Activated CD4-positive, alpha-beta memory T cell treated with anti-CD3 and anti-CD28 coated beads for 36 hours (primary cell): Measurements from ENCODE around the gene BAG2. TPM values are rescaled to one million over a fixed set of nuclear protein-coding genes. Genes with fewer than 3 reads are reported as not detected.

Experiments used
- CTCF ChIA-PET: fragments of 350-600 bp; sonication (Branson Sonifier 250); formaldehyde crosslinking; loops from one replicate; lab custom pipeline; 2021; ENCODE audit warnings: antibody characterized with exemption, inconsistent platforms; lab: Charles Lee
- POLR2A ChIA-PET: fragments of 350-600 bp; sonication (Branson Sonifier 250); formaldehyde crosslinking; loops from one replicate; lab custom pipeline; 2021; ENCODE audit warnings: antibody characterized with exemption; lab: Charles Lee
- DNase-seq: peaks from one replicate; pipeline ENCODE4 v3.0.0-alpha.2; 2020
- H3K27ac Mint-ChIP-seq: one replicate; pipeline ENCODE4 v1.8.0; 2021; ENCODE audit warnings: mixed read lengths
- H3K27me3 Mint-ChIP-seq: one replicate; pipeline ENCODE4 v1.8.0; 2021; ENCODE audit warnings: mixed read lengths
- H3K36me3 Mint-ChIP-seq: one replicate; pipeline ENCODE4 v1.8.0; 2021; ENCODE audit warnings: mixed read lengths
- H3K4me1 Mint-ChIP-seq: one replicate; pipeline ENCODE4 v1.8.0; 2021; ENCODE audit warnings: low read depth, mixed read lengths
- H3K4me3 Mint-ChIP-seq: one replicate; pipeline ENCODE4 v1.8.0; 2021; ENCODE audit warnings: mild to moderate bottlenecking, mixed read lengths
- H3K9me3 Mint-ChIP-seq: one replicate; pipeline ENCODE4 v1.8.0; 2021; ENCODE audit warnings: mixed read lengths
- intact Hi-C: fragments of 100-400 bp; cut with micrococcal nuclease; formaldehyde crosslinking; loops from one replicate; pipeline ENCODE4 v1.15.1; 2023
- total RNA-seq, 2 experiments: library from RNA; stranded (reverse); gene quantifications; one replicate each; pipeline ENCODE4 v1.2.3, GENCODE V29; 2021

Gene BAG2
- total RNA-seq, 2 experiments from 2014 or later = 6.8 to 7.2 TPM

DNA sequence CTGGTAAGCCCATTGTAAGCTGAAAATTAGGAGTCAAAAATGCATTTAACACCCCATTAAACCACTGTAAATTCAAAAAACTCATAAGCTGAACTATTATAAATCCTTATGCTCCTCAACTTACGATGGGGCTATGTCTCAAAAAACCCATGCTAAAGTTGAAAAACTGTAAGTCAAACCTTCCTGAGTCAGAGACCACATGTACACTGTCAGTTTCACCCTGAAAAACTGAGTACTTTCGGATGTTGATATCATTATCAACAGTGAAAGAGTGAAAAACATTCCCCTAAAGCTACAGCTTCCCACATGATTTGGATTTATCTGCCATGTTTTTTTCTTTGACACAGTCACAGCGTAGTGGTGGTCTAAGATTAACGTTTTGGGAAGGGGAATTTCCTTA, 35.7 kb downstream of the BAG2 start:
- Mint-ChIP-seq H3K36me3 (no peaks in the 10 kb centered on the region), H3K4me1 (peaks cover 16% of the 10 kb centered on the region), H3K27ac (no peak overlapping the region), H3K4me3 (no peak overlapping the region), H3K9me3 (no peaks in the 10 kb centered on the region), H3K27me3 (no peaks in the 10 kb centered on the region)
- intact Hi-C loops = loop anchor here (2.0 kb wide), 1 partner anchor 13 kb away; no protein-coding TSS in a partner anchor
- ChIA-PET CTCF (interaction anchor here (1.4 to 1.6 kb wide), 2 partner anchors 14 to 109 kb away, joined by 5 to 10 read pairs; partner anchors contain the start of gene RAB23), POLR2A (interaction anchor here (1.0 to 1.4 kb wide), 3 partner anchors 14 to 255 kb away, joined by 3 to 4 read pairs (median 3); partner anchors contain the start of genes BAG2 and RAB23)
- DNase-seq = no peak

DNA sequence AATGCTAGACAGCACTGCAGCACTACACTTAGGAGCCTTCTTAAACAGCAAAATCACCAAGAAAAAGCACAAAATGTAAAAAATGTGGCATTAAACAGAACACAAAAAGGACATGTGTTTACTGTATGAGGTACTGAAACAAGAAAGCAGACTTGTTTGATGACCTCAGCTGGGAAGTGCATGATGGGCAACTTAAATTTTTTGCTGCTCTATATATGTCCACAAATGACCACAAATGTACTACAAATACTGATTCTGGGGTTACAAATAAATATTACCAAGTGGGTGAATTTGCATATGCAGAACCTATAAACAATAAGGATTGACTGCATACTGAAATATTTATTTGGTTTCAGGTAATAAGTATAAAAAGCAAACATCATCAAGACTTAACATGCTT, 36.9 kb downstream of the BAG2 start:
- Mint-ChIP-seq H3K4me3 (no peak overlapping the region), H3K9me3 (no peaks in the 10 kb centered on the region), H3K27ac (no peak overlapping the region), H3K4me1 (peaks cover 21% of the 10 kb centered on the region), H3K36me3 (no peaks in the 10 kb centered on the region), H3K27me3 (no peaks in the 10 kb centered on the region)
- no peak for DNase-seq
- ChIA-PET CTCF (interaction anchor here (1.6 kb wide), 1 partner anchor 13 kb away, joined by 10 read pairs; the partner anchor contains the start of gene RAB23), POLR2A (no interaction called here)
- intact Hi-C loops = no loop called here

DNA sequence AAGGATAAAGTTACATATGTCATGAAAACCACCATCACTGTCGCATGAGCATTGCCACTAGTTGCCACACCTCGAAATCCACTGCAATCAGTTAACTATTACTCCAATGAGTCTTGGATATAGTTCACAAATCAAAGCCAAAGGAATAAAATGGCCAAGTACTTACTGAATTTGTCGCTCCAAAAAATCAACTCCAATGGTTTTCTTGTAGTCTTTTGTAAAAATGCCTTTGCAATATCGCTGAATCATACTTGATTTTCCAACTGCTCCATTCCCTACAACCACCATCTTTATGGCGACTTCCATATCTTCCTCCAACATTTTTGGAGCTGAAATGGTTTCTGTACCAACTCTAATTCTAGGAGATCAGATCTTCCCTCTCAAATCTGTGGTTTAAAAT, 37.9 kb downstream of the BAG2 start:
- no peak for DNase-seq
- Mint-ChIP-seq H3K4me1 (peaks cover 32% of the 10 kb centered on the region), H3K36me3 (no peaks in the 10 kb centered on the region), H3K27ac (no peak overlapping the region), H3K4me3 (no peak overlapping the region), H3K9me3 (peaks cover 2% of the 10 kb centered on the region), H3K27me3 (no peaks in the 10 kb centered on the region)
- ChIA-PET POLR2A (no interaction called here), CTCF (no interaction called here)
- intact Hi-C loops = no loop called here

DNA sequence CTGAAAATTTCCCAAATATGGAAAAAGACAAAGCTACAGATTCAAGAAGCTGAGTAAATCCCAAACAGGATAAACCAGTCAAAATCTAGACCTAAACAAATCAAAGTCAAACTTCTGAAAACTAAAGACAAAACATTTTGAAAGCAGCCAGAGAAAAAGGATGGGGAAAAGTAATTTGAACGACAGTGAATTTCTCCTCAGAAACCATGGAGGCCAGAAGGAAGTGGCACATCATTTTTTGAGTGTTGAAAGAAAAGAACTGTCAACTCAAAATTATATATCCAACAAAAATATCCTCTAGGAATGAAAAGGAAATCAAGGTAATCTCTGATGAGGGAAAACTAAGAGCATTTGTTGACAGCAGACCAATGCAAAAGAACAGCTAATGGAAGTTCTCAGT, 43.1 kb downstream of the BAG2 start:
- Mint-ChIP-seq H3K4me1 (peaks cover 20% of the 10 kb centered on the region), H3K4me3 (no peak overlapping the region)
- POLR2A ChIA-PET = no interaction called here

DNA sequence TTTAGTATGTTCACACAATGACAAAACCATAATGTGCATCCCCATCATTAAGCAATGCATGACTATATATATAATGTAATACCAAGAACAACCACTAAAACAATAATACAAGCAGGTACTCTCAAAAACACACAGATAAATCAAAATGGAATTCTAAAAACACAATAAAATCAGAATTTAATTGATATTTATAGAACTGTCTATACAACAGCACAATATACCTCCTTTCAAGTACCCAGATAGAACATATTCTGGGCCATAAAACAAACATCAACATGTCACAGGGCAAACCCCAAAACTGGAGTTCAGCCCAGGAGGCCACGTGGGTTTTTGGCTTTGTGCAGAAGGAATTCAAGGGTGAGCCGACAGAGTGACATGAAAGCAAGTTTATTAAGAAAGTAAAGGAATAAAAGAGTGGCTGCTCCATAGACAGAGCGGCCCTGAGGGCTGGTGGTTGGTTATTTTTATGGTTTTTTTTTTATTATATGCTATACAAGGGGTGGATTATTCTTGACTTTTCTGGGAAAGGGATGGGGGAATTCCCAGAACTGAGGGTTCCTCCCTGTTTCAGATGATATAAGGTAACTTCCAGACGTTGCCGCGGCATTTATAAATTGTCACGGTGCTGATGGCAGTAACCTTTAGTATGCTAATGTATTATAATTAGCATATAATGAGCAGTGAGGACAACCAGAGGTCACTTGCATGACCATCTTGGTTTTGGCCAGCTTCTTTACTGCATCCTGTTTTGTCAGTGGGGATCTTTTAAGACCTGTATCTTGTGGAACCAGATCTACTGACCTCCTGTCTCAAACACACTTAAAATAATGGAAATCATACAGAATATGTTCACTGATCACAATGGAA, 44.3 kb downstream of the BAG2 start:
- ChIA-PET CTCF (no interaction called here), POLR2A (no interaction called here)
- no peak for DNase-seq
- no peak overlapping the region for H3K4me3 Mint-ChIP-seq
- H3K36me3 Mint-ChIP-seq = no peaks in the 10 kb centered on the region
- H3K4me1 Mint-ChIP-seq = peaks cover 27% of the 10 kb centered on the region
- H3K9me3 Mint-ChIP-seq = peaks cover 6% of the 10 kb centered on the region
- intact Hi-C loops = no loop called here
- H3K27ac Mint-ChIP-seq = no peak overlapping the region
- peaks cover 5% of the 10 kb centered on the region for H3K27me3 Mint-ChIP-seq

More for the DNA sequence above, 43.1 kb downstream of the BAG2 start:
- peaks cover 6% of the 10 kb centered on the region for H3K9me3 Mint-ChIP-seq
- DNase-seq = no peak
- no peaks in the 10 kb centered on the region for H3K27me3 Mint-ChIP-seq
- H3K36me3 Mint-ChIP-seq = no peaks in the 10 kb centered on the region
- CTCF ChIA-PET = no interaction called here
- H3K27ac Mint-ChIP-seq = no peak overlapping the region
- intact Hi-C loops = no loop called here

DNA sequence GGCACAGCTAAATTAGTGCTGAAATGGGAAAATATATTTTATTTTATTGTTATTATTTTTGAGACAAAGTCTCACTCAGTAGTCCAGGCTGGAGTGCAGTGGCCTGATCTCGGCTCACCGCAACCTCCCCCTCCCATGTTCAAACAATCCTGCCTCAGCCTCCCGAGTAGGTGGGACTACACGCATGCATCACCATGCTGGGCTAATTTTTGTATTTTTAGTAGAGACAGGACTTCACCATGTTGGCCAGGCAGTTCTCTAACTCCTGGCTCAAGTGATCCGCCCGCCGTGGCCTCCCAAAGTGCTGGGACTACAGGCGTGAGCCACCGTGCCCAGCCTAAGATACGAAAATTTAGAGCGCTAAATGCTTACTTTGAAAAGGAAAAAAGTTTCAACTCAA, 45.1 kb downstream of the BAG2 start:
- intact Hi-C loops = no loop called here
- peaks cover 27% of the 10 kb centered on the region for H3K4me1 Mint-ChIP-seq
- no peak for DNase-seq
- peaks cover 5% of the 10 kb centered on the region for H3K27me3 Mint-ChIP-seq
- no peak overlapping the region for H3K27ac Mint-ChIP-seq
- CTCF ChIA-PET = no interaction called here
- H3K9me3 Mint-ChIP-seq = peaks cover 6% of the 10 kb centered on the region
- POLR2A ChIA-PET = no interaction called here
- H3K36me3 Mint-ChIP-seq = peaks cover 1% of the 10 kb centered on the region
- no peak overlapping the region for H3K4me3 Mint-ChIP-seq

DNA sequence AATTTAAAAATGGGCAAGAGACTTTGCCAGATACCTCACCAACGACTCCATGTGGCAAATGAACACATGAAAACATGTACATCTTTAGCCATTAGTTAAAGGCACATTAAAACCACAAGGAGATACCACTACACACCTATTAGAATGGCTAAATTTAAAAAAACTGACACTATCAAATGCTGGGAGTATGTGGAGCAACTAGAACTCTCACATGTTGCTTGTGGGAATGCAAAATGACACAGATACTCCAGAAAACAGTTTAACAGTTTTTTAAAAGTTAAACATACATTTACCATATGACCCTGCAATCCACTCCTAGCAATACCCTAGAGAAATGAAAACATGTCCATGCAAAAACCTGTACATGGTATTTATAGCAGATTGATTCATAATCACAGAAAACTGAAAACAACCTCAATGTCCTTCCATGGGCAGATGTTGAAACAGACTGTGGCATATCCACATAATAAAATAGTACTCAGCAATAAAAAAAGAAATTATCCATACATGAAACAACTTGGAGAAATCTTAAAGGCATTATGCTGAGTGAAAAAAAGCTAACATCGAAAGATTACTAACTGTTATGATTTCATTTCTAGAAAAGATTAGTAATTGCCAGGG, 48.1 kb downstream of the BAG2 start:
- peak overlapping the region; percentile 24 for H3K4me3 Mint-ChIP-seq
- POLR2A ChIA-PET = no interaction called here
- H3K4me1 Mint-ChIP-seq = peaks cover 14% of the 10 kb centered on the region
- H3K9me3 Mint-ChIP-seq = peaks cover 3% of the 10 kb centered on the region
- peaks cover 16% of the 10 kb centered on the region for H3K27me3 Mint-ChIP-seq
- CTCF ChIA-PET = no interaction called here
- intact Hi-C loops = loop anchor here (2.0 to 5.0 kb wide), 4 partner anchors 13 to 318 kb away; partner anchors contain the start of gene KIAA1586
- peaks cover 1% of the 10 kb centered on the region for H3K36me3 Mint-ChIP-seq
- DNase-seq = no peak
- H3K27ac Mint-ChIP-seq = no peak overlapping the region

DNA sequence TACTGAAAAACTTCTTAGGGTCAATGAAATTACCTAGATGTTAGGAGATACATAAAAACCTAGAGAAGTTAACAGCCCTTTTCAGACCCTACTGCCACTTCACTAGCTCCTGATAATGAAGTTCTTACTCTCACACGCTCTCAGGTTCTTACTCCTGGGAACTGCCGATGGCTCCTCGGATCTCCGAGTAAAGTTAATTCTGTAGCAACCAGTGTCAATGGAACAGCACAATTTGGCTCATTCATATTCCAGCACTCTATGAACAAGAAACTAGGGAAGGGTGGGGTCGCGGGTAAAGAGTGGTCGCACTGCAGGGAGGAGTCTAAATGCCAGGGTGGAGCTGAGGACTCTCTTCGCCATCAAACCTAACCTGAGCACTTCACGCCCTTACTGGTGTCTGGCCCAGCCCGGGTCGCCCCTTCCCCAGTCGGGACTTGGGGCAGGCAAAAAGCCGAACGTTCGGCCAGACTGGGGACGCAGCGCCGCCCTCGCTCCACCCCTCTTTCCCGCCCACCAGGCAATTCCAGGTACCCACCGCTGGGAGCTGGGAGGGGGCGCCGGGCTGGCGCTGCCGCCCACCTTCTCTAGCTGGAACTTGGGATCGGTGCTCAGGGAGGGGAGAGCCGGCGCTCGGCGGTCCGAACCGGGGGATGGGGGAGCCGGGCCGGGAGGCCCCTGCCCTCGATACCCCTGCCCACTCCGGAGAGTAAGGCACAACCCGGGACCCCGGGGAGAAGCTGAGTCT, 49.2 kb downstream of the BAG2 start:
- CTCF ChIA-PET = interaction anchor here (0.9 to 1.8 kb wide), 6 partner anchors 13 to 266 kb away, joined by 4 to 10 read pairs (median 4); partner anchors contain the start of genes BAG2 and BEND6
- DNase-seq = peak; percentile 58
- Mint-ChIP-seq H3K27me3 (peaks cover 16% of the 10 kb centered on the region), H3K36me3 (peaks cover 1% of the 10 kb centered on the region), H3K4me1 (peaks cover 14% of the 10 kb centered on the region), H3K4me3 (peak overlapping the region; percentile 82), H3K27ac (no peak overlapping the region), H3K9me3 (no peaks in the 10 kb centered on the region)
- POLR2A ChIA-PET = interaction anchor here (0.9 to 1.5 kb wide), 4 partner anchors 14 to 96 kb away, joined by 3 to 9 read pairs (median 6); partner anchors contain the start of genes BAG2 and PRIM2
- intact Hi-C loops = loop anchor here (2.0 to 5.0 kb wide), 4 partner anchors 15 to 319 kb away; partner anchors contain the start of gene KIAA1586

DNA sequence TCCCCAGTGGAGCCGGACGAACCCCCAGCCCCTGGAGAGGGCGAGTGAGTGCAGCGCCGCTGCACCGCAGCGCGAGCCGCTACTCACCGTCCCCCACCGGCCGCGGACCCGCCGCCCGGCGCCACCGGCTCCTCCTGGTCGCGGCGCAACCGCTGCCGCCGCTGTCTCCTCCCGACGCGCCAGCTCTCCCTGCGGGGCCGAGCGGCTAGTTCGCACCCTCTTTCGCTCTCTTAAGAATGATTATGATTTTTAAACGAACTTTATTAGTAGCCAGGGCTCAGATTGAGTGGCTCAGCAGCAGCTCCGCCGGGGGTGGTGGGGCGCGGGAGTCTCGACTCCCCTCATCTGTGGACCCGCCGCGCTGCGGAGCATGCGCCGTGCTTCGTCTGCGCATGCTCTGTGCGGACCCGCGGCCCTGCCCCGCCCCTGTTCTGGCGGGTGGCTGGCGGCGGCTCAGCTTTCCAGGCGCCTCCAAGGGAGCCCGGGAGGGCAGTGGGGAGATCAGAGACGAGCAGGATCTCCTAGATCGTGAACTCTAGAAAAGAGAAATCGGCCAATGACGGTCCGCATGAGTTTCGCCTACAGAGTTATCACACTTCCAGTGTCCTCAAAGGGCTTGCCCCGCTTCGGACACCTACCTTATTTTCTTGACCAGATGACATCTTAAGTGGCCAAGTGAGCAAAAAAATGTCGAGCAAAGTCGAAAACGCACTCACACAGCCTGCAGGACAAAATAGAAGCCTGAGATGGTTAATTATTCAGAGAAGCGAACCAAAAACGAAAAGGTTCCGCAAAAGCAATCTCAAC, 50.0 kb downstream of the BAG2 start, which contains the start of gene RAB23:
RAB23 (minus strand) TSS at position 372 of the 807 bp plus-strand sequence. CDS start 11,927 bp downstream, outside the sequence.
- Mint-ChIP-seq H3K4me3 (peak within 1 kb of the TSS; percentile 98), H3K9me3 (no peaks in the 10 kb centered on the region), H3K27me3 (peaks cover 16% of the 10 kb centered on the region), H3K27ac (peak within 1 kb of the TSS; percentile 77), H3K4me1 (peaks cover 10% of the 10 kb centered on the region), H3K36me3 (peaks cover 1% of the 10 kb centered on the region)
- POLR2A ChIA-PET = interaction anchor here (0.9 to 1.5 kb wide), 4 partner anchors 14 to 95 kb away, joined by 3 to 9 read pairs (median 6); partner anchors contain the start of genes BAG2 and PRIM2
- CTCF ChIA-PET = interaction anchor here (0.9 to 1.8 kb wide), 6 partner anchors 14 to 267 kb away, joined by 4 to 10 read pairs (median 4); partner anchors contain the start of genes BAG2 and BEND6
- peak; percentile 85 for DNase-seq
- intact Hi-C loops = loop anchor here (1.0 to 5.0 kb wide), 8 partner anchors 15 to 320 kb away; partner anchors contain the start of genes BAG2, BEND6 and KIAA1586

DNA sequence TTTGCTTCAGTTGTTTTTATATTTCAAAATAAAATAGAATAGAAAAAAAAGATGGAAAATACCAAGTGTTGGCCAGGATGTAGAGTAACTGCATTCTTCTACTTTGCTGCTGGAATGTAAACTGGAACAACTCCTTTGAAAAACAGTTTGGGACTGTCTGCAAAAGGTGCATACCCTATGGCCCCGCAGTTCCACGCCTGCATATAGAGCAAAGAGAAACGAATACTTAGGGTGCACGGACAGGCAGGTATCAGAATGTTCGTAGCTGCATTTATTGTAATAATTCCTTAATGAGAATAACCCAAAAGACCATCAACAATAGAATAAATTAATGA, 50.6 kb downstream of the BAG2 start:
- H3K4me3 Mint-ChIP-seq = peak overlapping the region; percentile 98
- peaks cover 10% of the 10 kb centered on the region for H3K4me1 Mint-ChIP-seq
- CTCF ChIA-PET = interaction anchor here (1.3 kb wide), 1 partner anchor 15 kb away, joined by 10 read pairs; no protein-coding TSS in a partner anchor
- H3K36me3 Mint-ChIP-seq = peaks cover 1% of the 10 kb centered on the region
- no peak for DNase-seq
- POLR2A ChIA-PET = interaction anchor here (1.3 to 1.5 kb wide), 2 partner anchors 15 to 94 kb away, joined by 3 to 7 read pairs; partner anchors contain the start of gene PRIM2
- peaks cover 16% of the 10 kb centered on the region for H3K27me3 Mint-ChIP-seq
- H3K9me3 Mint-ChIP-seq = no peaks in the 10 kb centered on the region
- no peak overlapping the region for H3K27ac Mint-ChIP-seq
- intact Hi-C loops = loop anchor here (1.0 to 5.0 kb wide), 7 partner anchors 45 to 320 kb away; partner anchors contain the start of genes BAG2, BEND6 and KIAA1586
